Stomach (tissue), 9 donors: ENCODE measurements around the gene KDM4B. TPM values are rescaled to one million over a fixed set of nuclear protein-coding genes. Genes with fewer than 3 reads are reported as not detected.

Experiments
- DNase-seq, 2 donors: peaks; one replicate each; pipeline versions ENCODE4 v3.0.0 to v3.0.0-alpha.2; 2013 to 2019
- H3K27ac ChIP-seq, 5 donors: fragments of 200-600 bp in 4 of 5; sonication (generic) in 4 of 5; one replicate each; pipeline ENCODE4 v1.5.1; 2013 to 2019; ENCODE audit warnings: mild to moderate bottlenecking in 1 of 5, moderate library complexity in 1 of 5
- H3K27me3 ChIP-seq, 3 donors: fragments of 200-600 bp; sonication (generic); one replicate each; pipeline ENCODE4 v1.5.1; 2017 to 2019; ENCODE audit warnings: mixed run types in 1 of 3
- H3K36me3 ChIP-seq, 4 donors: fragments of 200-600 bp; sonication (generic); 1 replicate in 3 of 4; 2 replicates in 1 of 4; pipeline ENCODE4 v1.5.1; 2016 to 2019
- H3K4me1 ChIP-seq, 4 donors: fragments of 200-600 bp; sonication (generic); one replicate each; pipeline ENCODE4 v1.5.1; 2016 to 2019
- H3K4me3 ChIP-seq, 4 donors: fragments of 200-600 bp; sonication (generic) in 3 of 4; one replicate each; pipeline ENCODE4 v1.5.1; 2016 to 2019; ENCODE audit warnings: mild to moderate bottlenecking in 1 of 4
- H3K9me3 ChIP-seq, 4 donors: fragments of 200-600 bp; sonication (generic); one replicate each; pipeline ENCODE4 v1.5.1; 2016 to 2019
- EP300 ChIP-seq: sonication (generic); formaldehyde crosslinking; IDR thresholded peaks from one replicate; pipeline ENCODE4 v1.6.1; 2017; ENCODE audit warnings: antibody characterized with exemption
- POLR2A ChIP-seq, 4 donors: fragments of 450-650 bp; IDR thresholded peaks; one replicate each; pipeline ENCODE4 v1.6.1; 2016; ENCODE audit warnings: antibody characterized with exemption in 4 of 4, control low read depth in 2 of 4, mild to moderate bottlenecking in 1 of 4, moderate library complexity in 1 of 4
- POLR2AphosphoS5 ChIP-seq, 3 donors: sonication (generic); formaldehyde crosslinking; IDR thresholded peaks; one replicate each; pipeline ENCODE4 v1.6.1; 2016; ENCODE audit warnings: antibody characterized with exemption in 3 of 3
- WGBS, 5 donors: extraction: QIAGEN DNeasy Blood & Tissue Kit in 3 of 5; methylation state at CpG; one replicate each; pipeline versions ENCODE4 v1.1.5 to v1.1.7; 2013 to 2018; 5-methylcytosine and 5-hydroxymethylcytosine counted together
- intact Hi-C: fragments of 100-400 bp; cut with DNase I; formaldehyde crosslinking; loops from one replicate; pipeline ENCODE4 v1.15.1; 2023; ENCODE audit warnings: low total_unique reads
- polyA plus RNA-seq, 3 donors: library from polyadenylated mRNA; stranded (reverse); fragments of 200-250 nt; gene quantifications; one replicate each; pipeline ENCODE4 v1.2.3, GENCODE V29; 2013
- total RNA-seq, 5 donors: library from RNA; depleted of rRNA; stranded (reverse); fragments of >200 nt; gene quantifications; one replicate each; pipeline versions ENCODE4 v1.1.0 to v1.2.3, GENCODE V29; 2014 to 2016
- TF ChIP-seq, protein P1 (sequence below), 7 experiments: fragments of 450-650 bp in 4 of 7; fragments of 200-600 bp in 3 of 7; sonication (generic) in 3 of 7; IDR thresholded peaks; one replicate each; pipeline ENCODE4 v1.5.1; 2016 to 2019; ENCODE audit warnings: antibody characterized with exemption in 7 of 7, control low read depth in 2 of 7, mild to moderate bottlenecking in 1 of 7
- donor health status: healthy with polysubstance abuse.
- donor health status: Bipolar disorder and iron deficiency.
- donor health status: healthy.

The KDM4B gene
- total and polyA plus RNA-seq, 8 donors = 5.2 to 202 (median 29.4) TPM

- no peak for DNase-seq
- peaks cover 0 to 22% (median 9%) of the 10 kb centered on the region in 4 donors for H3K4me1 ChIP-seq
- H3K27me3 ChIP-seq = no peaks in the 10 kb centered on the region
- intact Hi-C loops = no loop called here
- no peak overlapping the region for H3K27ac ChIP-seq
- 89 to 96% (median 93%) methylated on average over 13 to 17 of the region's 17 CpGs for WGBS, 5 donors
- H3K9me3 ChIP-seq = no peaks in the 10 kb centered on the region
- TF ChIP-seq EP300 = no peak
- TF ChIP-seq, protein P1, sequence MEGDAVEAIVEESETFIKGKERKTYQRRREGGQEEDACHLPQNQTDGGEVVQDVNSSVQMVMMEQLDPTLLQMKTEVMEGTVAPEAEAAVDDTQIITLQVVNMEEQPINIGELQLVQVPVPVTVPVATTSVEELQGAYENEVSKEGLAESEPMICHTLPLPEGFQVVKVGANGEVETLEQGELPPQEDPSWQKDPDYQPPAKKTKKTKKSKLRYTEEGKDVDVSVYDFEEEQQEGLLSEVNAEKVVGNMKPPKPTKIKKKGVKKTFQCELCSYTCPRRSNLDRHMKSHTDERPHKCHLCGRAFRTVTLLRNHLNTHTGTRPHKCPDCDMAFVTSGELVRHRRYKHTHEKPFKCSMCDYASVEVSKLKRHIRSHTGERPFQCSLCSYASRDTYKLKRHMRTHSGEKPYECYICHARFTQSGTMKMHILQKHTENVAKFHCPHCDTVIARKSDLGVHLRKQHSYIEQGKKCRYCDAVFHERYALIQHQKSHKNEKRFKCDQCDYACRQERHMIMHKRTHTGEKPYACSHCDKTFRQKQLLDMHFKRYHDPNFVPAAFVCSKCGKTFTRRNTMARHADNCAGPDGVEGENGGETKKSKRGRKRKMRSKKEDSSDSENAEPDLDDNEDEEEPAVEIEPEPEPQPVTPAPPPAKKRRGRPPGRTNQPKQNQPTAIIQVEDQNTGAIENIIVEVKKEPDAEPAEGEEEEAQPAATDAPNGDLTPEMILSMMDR (IDR thresholded peaks at IDR 0.05) = no peak
- no peak for TF ChIP-seq POLR2AphosphoS5 (IDR thresholded peaks at IDR 0.05)
- TF ChIP-seq POLR2A (IDR thresholded peaks at IDR 0.05) = no peak
- H3K36me3 ChIP-seq = peaks cover 26 to 96% (median 88%) of the 10 kb centered on the region in 4 donors
- no peak overlapping the region for H3K4me3 ChIP-seq
Measured at GRCh38 chr19:5109560-5109959, 140.6 kb downstream of the KDM4B start.

DNA sequence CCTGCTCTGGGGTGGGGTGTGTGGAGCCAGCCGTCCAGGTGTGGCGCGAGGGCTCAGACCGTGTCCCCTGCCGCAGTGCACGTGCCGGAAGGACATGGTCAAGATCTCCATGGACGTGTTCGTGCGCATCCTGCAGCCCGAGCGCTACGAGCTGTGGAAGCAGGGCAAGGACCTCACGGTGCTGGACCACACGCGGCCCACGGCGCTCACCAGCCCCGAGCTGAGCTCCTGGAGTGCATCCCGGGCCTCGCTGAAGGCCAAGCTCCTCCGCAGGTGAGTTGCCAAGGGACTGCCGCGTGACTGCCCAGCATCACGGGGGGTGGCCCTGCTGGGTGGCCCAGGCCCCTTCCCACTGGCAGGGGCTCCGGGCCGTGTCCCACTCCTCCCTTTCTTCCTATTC is 141.6 kb downstream of the KDM4B start:
- Histone ChIP-seq H3K27ac (no peak overlapping the region), H3K4me1 (peaks cover 0 to 22% (median 10%) of the 10 kb centered on the region in 4 donors), H3K36me3 (peaks cover 20 to 96% (median 93%) of the 10 kb centered on the region in 4 donors), H3K27me3 (no peaks in the 10 kb centered on the region), H3K4me3 (no peak overlapping the region), H3K9me3 (no peaks in the 10 kb centered on the region)
- intact Hi-C loops = no loop called here
- TF ChIP-seq POLR2A (IDR thresholded peaks at IDR 0.05) = no peak
- TF ChIP-seq, protein P1 (IDR thresholded peaks at IDR 0.05) = no peak
- 95 to 98% (median 96%) methylated on average over 20 to 27 of the region's 27 CpGs for WGBS, 5 donors
- no peak for DNase-seq

- no peak for DNase-seq
- TF ChIP-seq, protein P1 (IDR thresholded peaks at IDR 0.05) = no peak
- TF ChIP-seq EP300 = no peak
- no peak for TF ChIP-seq POLR2AphosphoS5 (IDR thresholded peaks at IDR 0.05)
- Histone ChIP-seq H3K27me3 (no peaks in the 10 kb centered on the region), H3K27ac (no peak overlapping the region), H3K4me1 (peaks cover 0 to 24% (median 10%) of the 10 kb centered on the region in 4 donors), H3K9me3 (no peaks in the 10 kb centered on the region), H3K4me3 (no peak overlapping the region), H3K36me3 (peaks cover 15 to 96% (median 93%) of the 10 kb centered on the region in 4 donors)
- WGBS, 5 donors = 90 to 96% (median 92%) methylated on average over 10 to 21 of the region's 21 CpGs
- intact Hi-C loops = no loop called here
Measured at GRCh38 chr19:5111051-5111450, 142.1 kb downstream of the KDM4B start.

- Histone ChIP-seq H3K4me3 (no peak overlapping the region), H3K27me3 (no peaks in the 10 kb centered on the region), H3K36me3 (peaks cover 13 to 85% (median 83%) of the 10 kb centered on the region in 4 donors), H3K27ac (no peak overlapping the region), H3K4me1 (peaks cover 0 to 24% (median 10%) of the 10 kb centered on the region in 4 donors), H3K9me3 (no peaks in the 10 kb centered on the region)
- 90 to 93% (median 93%) methylated on average over 6 of the region's 6 CpGs for WGBS, 5 donors
- TF ChIP-seq, protein P1 (IDR thresholded peaks at IDR 0.05) = no peak
- no peak for TF ChIP-seq POLR2AphosphoS5 (IDR thresholded peaks at IDR 0.05)
- TF ChIP-seq POLR2A (IDR thresholded peaks at IDR 0.05) = no peak
- no peak for TF ChIP-seq EP300
- intact Hi-C loops = no loop called here
- no peak for DNase-seq
Measured at GRCh38 chr19:5112175-5112574, 143.3 kb downstream of the KDM4B start.
